Panc1 (cell line): ENCODE results near the gene RBM48.

Experiments
- POLR2AphosphoS5 ChIP-seq: IDR thresholded peaks from 2 replicates; pipeline ENCODE4 v1.6.1; 2012; ENCODE audit warnings: mild to moderate bottlenecking, low read depth, low read length, moderate library complexity
- REST ChIP-seq, 2 experiments: IDR thresholded peaks; 2 replicates each; pipeline ENCODE4 v1.6.1; 2011 to 2012; ENCODE audit warnings: low read depth in 2 of 2, control low read depth in 1 of 2, low read length in 1 of 2, mild to moderate bottlenecking in 1 of 2, moderate library complexity in 1 of 2; ENCODE audit not compliant: insufficient read depth in 1 of 2
- SIN3A ChIP-seq: IDR thresholded peaks from 2 replicates; pipeline ENCODE4 v1.6.1; 2012; ENCODE audit warnings: low read depth, mild to moderate bottlenecking, low read length, moderate library complexity, borderline replicate concordance; ENCODE audit not compliant: insufficient read depth
- TCF7L2 ChIP-seq: IDR thresholded peaks from 2 replicates; pipeline ENCODE4 v1.6.1; 2011; ENCODE audit warnings: mild to moderate bottlenecking, low read depth, low read length, inconsistent platforms
- TF ChIP-seq, protein P1 (sequence below): fragments of 450-650 bp; IDR thresholded peaks from 2 replicates; pipeline ENCODE4 v1.5.1; 2017; ENCODE audit warnings: mild to moderate bottlenecking

- TF ChIP-seq REST (IDR thresholded peaks at IDR 0.05; ENCODE audit: insufficient read depth in 1 of 2, low read depth in 2 of 2, low read length in 1 of 2): no peak
- no peak for TF ChIP-seq SIN3A
- TF ChIP-seq, protein P1, sequence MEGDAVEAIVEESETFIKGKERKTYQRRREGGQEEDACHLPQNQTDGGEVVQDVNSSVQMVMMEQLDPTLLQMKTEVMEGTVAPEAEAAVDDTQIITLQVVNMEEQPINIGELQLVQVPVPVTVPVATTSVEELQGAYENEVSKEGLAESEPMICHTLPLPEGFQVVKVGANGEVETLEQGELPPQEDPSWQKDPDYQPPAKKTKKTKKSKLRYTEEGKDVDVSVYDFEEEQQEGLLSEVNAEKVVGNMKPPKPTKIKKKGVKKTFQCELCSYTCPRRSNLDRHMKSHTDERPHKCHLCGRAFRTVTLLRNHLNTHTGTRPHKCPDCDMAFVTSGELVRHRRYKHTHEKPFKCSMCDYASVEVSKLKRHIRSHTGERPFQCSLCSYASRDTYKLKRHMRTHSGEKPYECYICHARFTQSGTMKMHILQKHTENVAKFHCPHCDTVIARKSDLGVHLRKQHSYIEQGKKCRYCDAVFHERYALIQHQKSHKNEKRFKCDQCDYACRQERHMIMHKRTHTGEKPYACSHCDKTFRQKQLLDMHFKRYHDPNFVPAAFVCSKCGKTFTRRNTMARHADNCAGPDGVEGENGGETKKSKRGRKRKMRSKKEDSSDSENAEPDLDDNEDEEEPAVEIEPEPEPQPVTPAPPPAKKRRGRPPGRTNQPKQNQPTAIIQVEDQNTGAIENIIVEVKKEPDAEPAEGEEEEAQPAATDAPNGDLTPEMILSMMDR: no peak
- TF ChIP-seq POLR2AphosphoS5: no peak
- no peak for TF ChIP-seq TCF7L2
These were observed 29.3 kb downstream of the RBM48 start for GRCh38 chr7:92557808-92558362.
